Jurkat, Clone E6-1 (cell line): ENCODE measurements around the gene SRGAP3.

Source experiments
- DNase-seq: peaks from one replicate; pipeline ENCODE4 v3.0.0-alpha.2; 2011; ENCODE audit warnings: low read depth, low spot score
- H3K4me3 ChIP-seq: 2 replicates; pipeline ENCODE4 v1.5.1; 2011; ENCODE audit warnings: mild to moderate bottlenecking, low read length, control low read depth, moderate library complexity

SRGAP3 gene

DNA sequence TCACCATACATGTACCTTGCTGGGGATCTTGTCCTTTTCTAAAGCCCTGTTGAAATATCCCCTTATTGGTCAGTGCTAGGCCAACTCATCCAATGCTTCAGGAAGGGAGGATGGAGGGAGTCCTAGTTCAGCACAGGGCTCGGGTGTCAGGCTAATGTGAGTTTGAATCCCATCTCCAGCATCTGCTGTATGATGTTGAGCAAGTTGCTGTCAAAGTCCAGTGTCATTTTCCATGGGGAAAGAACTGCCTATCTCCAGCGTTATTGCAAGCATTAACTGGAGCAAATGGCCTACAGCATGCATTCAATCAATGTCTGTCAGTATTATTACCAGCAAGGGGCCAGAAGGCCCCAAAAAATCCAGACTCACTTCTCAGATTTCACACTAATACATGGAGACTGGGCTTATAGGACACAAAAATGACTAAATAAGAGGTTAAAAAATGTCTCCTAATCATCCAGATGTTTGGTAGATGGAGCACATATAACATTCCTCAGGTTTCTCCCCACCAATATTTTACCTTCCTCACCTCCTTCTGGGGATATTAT lies 40.8 kb downstream of the SRGAP3 start:
- no peak for DNase-seq
- no peak overlapping the region for H3K4me3 ChIP-seq

DNA sequence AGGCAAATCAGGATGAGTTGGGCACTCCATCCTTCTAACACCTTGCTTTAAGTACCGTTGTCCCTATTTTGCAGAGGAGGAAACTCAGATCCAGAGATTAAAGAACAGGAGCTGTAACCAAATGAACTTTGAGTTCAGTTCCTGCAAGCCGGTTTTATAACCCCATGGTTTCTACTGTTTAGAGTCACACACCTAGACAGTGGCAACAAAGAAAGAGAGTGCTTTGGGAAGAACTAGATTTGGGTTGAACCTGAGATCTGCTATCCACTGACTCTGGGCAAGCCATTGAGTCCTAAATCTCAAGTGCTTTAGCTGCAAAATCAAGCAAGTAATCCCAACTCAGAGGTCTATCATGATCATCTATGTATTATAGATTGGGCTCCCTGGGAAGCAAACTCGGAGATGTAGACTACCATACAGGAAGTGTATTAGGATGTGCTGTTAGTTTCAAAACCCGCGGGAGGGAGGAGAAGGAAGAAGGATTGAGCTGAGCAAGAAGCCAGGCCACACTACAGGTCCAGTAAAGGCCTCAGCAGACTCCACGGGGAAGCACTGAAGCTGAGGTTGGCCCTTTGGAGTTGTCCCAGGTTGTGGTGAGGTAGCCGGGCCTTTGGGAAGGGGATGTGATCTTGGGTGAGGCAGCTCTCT lies 42.2 kb downstream of the SRGAP3 start:
- no peak for DNase-seq
- H3K4me3 ChIP-seq = no peak overlapping the region

DNA sequence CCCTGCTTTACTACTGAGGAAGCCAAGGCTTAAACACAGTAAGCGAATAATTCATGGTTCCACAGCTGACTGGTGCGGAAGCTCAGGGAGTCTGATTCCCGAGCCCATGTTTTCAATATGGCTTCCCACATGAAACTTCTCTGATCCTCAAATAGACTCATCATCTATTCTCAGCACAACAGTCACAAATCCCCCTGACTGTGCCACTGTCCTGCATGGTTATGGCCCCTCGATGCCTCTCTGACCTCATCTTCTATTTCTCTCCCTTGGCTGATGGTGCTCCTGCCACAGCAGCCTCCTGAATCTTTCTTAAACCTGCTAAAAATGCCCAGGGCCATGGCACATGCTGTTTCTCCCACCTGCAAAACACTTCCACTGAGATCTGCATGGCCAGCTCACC lies 43.2 kb downstream of the SRGAP3 start:
- DNase-seq = no peak
- no peak overlapping the region for H3K4me3 ChIP-seq

DNA sequence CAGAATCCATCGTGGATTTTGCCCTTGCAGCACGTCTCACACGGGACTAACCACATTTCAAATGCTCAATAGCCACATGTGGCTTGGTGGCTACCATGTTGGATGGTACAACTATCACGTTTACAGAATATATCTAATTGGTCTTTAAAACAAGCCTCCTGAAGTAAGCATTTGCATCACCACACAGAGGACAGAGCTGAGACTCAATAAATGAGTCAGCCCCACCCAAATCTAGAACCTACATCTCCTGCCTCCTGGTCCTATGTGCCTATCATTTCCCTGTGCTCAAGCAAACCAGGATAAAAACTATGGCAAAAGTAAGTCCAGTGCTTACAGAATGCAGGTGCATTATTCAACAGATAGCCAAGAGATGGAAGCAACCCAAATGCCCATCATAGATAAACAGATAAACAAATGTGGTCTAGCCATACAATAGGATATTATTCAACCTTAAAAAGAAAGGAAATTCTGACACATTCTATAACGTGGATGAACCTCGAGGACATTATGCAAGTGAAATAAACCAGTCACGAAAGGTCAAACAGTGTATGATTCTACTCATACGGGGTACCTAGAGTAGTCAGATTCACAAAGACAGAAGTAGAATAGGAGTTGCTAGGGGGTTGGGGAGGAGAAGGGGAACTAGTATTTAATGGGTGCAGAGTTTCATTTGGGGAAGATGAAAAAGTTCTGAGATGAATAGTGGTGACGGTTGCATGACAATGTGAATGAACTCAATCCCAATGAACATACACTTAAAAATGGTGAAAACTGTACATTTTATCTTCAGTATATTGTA lies 43.9 kb downstream of the SRGAP3 start:
- no peak overlapping the region for H3K4me3 ChIP-seq
- DNase-seq = no peak

DNA sequence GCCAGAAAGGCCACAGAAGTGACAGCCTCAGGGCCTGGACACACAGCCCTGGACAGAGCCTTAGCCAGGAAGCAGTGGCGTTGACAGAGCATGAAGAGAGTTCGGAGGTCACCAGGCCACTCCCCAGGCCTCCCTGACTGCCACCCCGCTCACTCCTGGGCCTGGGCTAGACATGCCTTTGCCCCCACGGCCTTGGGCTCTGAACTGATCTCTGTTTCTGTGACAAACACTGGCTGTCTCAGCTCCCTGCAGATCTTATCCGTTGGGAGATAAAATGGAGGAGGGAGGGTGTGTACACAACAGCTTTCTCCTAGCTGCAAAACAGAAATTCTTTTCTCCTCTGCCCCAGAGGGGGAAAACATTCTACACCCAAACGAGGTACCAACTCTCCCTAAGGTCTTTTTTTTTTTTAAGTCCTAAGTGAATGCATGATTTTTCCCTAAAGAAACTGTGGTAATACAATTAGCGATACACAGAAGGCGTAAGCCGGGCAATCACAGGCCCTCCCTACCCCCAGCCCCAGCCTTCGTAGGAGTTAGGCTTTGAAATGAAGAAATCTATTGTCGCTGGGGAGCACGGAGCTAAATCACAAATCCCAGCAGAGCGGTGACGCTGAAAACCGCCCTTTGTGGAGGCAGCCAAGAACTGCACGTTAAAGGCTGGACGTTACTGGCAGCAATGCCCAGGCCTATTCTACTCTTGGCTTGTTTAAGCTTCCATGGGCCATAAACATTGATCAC lies 45.0 kb downstream of the SRGAP3 start:
- H3K4me3 ChIP-seq = no peak overlapping the region

DNA sequence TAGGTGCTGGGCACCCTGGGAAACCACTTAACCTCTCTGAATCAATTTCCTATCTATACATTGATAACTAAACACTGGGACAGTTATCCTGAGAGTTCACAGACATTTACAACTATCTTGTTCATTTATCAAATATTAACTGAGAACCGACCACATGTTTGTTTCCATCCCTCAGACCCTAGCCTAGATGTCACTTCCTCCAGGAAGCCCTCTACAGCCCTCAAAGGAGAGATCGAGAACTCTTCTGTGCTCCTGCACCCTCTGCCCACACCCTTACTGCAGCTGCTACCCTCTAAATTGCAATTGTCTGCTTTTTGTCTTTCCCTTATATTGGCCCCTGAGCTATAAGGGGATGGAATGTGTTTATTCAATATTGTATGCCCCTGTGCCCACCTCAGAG lies 46.1 kb downstream of the SRGAP3 start:
- H3K4me3 ChIP-seq = no peak overlapping the region

More for the DNA sequence above, 45.0 kb downstream of the SRGAP3 start:
- no peak for DNase-seq

DNA sequence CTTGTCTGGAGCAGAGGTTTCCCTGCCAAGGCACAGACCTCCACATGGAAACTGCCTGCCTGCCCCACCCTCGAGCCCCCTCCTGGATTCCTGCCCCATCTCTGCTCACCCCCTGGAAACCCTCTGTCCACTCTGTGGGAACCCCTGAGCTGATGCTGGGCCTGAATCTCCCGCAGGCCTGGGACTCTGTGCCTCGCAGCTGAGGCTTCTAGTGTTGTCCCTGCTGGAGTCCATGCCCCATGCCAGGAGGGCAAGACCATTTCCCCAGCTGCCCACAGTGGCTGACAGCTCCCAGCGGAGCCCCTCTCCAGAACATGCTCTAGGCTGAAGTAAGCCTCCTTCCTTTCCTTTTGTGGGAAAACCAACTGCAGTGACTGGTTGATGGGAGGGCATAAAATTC lies 46.9 kb downstream of the SRGAP3 start:
- H3K4me3 ChIP-seq = no peak overlapping the region
- DNase-seq = no peak

More for the DNA sequence above, 46.1 kb downstream of the SRGAP3 start:
- no peak for DNase-seq

DNA sequence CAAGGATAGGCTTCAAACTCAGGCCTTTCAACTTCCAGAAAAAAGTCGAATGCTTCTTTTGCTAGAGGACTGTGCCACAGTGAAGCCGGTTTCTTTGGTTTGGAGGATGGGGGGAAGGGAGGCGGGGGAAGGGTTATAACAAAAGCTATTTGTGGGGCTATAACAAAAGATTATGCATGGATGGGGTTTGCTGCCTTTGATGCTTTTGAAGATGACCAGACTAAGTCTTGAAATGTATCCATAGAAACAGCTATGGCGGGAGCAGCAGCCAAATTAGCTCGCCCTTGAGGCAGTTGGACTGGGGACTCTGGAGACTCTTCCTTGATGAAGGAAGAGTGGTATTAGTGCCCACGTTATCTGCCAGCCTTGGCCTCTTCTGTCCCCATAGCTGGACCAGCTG lies 47.5 kb downstream of the SRGAP3 start:
- DNase-seq = no peak
- no peak overlapping the region for H3K4me3 ChIP-seq

DNA sequence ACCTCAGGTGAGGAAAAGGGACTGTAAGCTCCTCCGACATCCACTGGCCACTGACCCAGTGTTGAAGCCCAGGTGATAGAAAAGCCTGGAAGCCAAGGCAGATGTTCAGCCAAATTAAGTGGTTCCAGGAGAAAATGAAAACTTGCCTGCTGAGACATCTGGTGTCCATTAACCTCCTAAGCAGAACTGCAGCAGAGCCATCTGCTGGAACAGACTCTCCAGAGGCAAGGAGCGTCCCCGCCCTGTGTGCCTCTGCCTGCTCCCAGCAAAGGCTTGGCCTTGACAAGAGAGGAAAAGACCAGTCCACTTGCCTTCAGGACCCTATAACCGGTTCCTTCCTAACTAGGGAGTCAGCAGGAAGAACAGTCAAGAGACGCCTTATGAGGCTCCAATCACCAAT lies 48.2 kb downstream of the SRGAP3 start:
- H3K4me3 ChIP-seq = no peak overlapping the region
- no peak for DNase-seq

DNA sequence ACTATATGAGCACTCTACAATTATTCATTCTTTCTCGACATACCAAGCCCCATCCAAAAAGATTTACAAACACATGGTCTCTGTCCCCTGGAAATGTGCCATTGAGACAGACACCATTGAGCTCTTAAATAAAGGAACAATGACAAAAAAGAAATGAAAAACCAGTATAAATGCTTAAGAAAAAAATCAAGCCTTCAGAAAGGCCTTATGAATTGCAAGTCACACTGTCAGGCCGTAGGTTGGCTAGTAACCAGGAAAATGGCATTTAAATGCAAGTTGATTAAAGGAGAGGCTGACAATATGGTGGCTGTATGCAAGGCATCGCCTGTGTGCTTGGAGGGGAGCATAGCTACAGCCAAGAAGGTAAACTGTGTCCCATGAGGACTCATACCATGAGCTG lies 49.7 kb downstream of the SRGAP3 start:
- no peak overlapping the region for H3K4me3 ChIP-seq

DNA sequence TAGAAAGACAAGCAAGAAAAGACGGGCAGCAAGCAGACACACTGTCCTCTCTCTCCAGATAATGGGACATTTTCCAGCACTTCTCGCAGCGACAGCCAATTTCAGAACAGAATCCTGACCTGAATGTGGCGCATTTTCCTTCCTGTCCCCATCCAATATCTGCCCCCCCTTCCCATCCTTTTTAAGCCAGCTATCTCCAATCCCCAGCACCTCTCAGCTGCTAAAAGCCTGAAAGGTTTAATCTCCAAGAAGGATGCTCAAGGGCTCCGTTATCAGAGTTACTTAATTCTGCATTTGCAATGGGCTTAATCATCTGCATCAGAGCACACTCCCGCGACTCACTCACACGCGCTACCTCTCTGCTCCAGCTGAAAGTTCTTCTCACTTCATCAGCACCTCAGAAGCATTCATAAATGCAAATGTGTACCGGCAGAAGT lies 50.5 kb downstream of the SRGAP3 start:
- DNase-seq = no peak
- H3K4me3 ChIP-seq = no peak overlapping the region

More for the DNA sequence above, 49.7 kb downstream of the SRGAP3 start:
- DNase-seq = no peak

DNA sequence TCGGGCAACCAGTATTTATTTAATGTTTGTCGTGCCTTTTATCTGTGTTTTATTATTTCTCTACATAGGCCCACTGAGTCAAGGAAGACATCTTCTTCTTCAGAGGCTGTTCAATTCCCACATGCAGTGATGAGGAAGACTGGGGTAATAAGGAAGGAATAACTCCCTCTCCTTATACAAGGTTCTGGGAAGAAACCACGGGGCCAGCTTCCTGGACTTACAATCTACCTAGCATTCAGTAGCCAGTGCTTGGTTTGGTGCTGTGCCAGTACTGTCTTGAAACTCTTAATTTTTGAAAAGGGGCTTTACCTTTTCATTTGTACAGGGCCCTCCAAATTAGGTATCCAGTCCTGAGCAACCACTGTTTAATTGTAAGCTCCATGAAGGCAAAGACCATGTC lies 51.2 kb downstream of the SRGAP3 start:
- DNase-seq = no peak
- no peak overlapping the region for H3K4me3 ChIP-seq

DNA sequence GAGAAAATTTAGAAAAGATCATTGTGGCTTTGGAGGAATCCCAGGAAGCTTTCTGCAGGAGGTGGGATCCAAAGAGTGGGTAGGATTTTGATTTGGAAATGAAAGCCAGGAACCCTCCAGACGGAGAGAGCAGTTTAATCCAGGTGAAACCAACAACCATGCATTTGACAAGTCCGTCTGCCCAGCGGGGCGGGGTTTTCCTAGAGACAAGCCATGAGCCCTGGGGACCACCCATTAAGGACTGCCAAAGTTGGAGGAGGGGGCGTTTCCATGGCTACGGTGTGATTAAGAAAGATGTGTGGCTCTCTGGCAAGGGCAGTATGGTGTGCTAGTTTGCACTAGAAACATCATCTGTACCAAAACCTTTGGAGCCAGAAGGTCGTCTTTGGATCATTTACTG lies 53.4 kb downstream of the SRGAP3 start:
- DNase-seq = no peak
- H3K4me3 ChIP-seq = no peak overlapping the region

DNA sequence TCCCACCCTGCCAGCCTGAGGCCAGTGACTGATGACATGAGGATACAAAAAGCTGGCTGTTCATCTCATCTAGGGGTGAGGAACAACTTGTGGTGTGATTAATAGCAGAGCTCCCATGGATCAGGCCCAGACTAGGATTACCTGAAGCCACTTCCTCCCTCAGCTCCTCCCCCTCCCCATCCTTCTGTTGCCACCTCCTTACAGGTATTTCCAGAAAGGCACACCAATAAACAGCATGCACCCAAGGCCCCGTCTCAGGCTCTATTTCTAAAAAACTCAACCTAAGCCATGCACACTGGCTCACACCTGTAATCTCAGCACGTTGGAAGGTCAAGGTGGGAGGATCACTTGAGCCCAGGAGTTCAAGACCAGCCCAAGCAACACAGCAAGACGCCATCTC lies 54.1 kb downstream of the SRGAP3 start:
- DNase-seq = no peak
- no peak overlapping the region for H3K4me3 ChIP-seq

DNA sequence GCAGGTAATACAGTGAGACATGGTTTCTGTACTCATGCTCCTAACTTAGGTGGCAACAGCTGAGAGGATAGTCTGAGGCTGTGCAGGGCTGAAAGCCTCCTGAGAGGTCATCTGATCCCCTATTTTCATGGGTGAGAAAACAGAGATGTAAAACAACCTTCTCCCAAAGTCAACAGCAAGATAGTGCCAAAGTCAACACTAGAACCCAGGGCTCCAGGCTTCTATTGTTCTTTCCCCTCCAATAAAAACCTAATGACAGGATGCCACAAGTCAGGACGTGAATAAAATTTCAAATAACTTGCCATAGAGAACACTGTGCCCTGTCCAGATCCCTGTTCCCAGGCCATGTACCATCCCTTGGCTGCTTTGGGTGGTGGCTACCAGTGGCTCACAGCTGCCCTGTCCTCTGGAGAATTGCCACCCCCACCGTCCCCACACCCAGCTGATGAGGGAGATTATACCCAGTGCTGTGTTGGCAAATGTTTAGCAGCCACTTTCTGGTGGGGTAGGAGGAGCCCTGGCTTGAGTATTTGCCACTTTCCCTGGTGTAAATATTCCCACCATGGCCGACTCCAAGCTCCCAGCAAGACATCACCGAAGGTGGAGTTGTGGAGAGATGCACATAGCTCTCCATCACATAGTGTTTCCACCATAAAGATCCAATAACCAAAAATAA lies 54.8 kb downstream of the SRGAP3 start:
- H3K4me3 ChIP-seq = no peak overlapping the region
- DNase-seq = no peak

DNA sequence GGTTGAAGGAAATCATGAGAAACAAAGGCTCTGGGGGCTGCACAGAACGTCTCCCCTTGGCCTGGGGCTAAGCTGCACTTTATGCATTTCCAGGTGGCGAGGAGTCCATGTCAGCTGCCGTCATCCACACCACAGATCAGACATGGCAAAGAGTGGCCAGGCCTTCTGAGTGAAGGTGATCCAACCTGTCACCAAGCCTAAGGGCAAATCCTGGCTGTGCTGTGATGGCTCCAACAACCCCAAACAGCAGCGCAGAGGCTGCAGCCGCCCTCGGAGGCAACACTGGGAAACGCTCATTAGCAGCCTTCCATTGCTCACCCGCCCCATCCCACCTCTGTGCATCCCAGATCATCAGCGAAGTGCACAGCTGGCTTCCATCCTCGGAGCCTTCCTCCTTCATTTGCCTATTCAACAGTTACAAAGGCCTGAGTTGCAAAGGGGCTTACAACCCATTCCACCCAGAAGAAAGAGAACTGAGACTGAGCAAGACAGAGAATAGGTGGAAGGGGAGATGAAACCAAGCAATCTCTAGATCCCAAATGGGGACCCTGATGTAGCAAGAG lies 55.7 kb downstream of the SRGAP3 start:
- no peak overlapping the region for H3K4me3 ChIP-seq
- no peak for DNase-seq

DNA sequence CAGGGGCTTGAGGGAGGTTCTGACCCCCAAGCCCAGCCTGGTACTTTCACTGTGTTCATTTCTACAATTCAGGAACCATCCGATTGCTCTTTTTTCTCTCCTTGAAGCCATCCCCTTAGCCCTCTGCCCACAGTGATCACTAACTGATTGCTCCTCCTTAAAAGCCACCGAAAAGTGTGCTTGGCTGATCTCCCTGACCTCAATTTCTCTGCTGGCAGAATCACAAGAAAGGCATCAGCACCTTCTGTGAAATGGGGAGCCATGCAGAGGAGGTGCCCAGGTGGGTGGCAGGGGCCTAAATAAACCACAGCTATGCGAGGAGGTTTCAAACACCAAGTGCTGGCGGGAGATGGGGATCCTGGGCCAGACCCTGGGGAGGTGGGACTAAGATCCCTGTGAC lies 56.2 kb downstream of the SRGAP3 start:
- H3K4me3 ChIP-seq = no peak overlapping the region
- DNase-seq = no peak

DNA sequence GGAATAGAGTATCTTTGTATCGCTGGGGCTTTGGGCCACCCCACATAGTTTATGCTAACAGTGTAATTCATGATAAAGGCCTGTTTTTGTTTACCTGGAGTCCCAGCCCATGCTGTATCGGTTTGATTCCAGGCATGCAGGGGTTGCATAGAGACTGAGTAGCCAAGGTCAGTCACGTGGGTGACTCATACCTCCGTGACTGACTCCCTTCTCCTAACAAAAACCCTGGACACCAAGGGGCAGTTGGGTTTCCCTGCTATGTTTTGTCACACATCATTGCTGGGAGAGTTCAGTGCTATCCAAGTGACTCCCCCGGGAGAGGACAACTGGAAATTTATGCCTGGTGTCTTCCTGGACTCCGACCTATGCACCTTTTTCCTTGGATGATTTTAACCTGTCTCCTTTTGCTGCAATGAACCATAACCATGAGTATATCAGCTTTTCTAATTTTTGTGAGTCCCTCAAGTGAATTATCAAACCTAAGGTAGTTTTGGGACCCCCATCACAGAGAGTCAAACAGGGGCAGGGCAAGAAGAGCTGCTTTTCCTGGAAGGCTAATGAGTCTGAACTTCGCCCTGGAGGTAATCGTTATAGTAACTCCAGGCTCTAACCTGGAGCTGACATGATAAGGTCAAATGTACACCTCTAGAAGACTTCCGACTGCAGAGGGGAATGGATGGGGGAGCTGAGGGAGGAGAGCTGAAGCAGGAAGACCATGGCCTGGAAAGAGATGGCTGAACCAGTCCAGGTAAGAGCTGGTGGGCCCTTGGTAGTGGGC lies 57.0 kb downstream of the SRGAP3 start:
- DNase-seq = no peak
- H3K4me3 ChIP-seq = no peak overlapping the region
